ENCODE data around the gene SMAD7.
"Not testable (repeated sequence)": the region's sequence is repeated elsewhere in the genome, so short reads cannot be mapped to it uniquely, and the experiment has no call there.

The SMAD7 gene

DNA sequence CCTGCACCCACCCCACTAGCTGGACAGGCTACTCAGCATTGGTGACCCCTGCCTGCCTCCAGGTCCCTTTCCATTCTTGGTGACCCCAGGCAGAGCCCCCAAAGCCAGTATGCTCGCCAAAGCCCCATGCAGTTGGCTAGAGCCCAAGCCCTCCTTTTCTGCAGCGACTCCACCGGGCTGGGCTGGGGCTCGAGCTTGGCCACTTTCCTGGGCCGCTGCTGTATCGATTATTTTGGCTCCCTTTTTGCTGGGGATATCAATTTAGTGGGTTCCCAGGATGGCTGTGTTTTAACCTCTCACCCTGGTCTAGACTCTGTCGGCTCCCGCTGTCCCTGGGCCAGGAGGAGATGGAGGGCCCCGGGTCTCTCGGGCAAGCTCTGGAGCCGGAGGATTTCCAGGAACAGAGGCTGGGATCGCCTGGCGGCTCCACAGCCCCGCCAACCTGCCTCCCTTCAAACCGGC lies 76.0 kb downstream of the SMAD7 start:
- DNase-seq = no peak

DNA sequence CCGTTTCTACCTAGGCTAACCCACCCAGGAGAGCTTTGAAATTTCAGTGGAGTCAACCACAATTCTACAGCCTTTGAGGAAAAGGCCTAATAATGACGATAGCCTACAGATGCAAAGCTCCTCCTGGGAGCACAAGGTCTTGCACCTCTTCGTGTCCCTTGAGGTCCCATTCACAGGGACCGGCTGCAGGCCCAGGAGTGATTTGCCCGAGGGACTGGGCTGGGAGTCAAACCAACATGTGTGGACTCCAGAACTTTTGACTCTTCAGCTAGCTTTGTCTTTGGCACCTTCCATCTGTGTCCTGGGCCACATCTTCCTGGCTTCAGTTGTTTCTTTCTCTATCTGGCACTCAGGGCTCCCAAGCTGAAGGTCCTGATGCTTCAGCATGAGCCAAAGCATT lies 76.5 kb downstream of the SMAD7 start:
- no peak for DNase-seq

DNA sequence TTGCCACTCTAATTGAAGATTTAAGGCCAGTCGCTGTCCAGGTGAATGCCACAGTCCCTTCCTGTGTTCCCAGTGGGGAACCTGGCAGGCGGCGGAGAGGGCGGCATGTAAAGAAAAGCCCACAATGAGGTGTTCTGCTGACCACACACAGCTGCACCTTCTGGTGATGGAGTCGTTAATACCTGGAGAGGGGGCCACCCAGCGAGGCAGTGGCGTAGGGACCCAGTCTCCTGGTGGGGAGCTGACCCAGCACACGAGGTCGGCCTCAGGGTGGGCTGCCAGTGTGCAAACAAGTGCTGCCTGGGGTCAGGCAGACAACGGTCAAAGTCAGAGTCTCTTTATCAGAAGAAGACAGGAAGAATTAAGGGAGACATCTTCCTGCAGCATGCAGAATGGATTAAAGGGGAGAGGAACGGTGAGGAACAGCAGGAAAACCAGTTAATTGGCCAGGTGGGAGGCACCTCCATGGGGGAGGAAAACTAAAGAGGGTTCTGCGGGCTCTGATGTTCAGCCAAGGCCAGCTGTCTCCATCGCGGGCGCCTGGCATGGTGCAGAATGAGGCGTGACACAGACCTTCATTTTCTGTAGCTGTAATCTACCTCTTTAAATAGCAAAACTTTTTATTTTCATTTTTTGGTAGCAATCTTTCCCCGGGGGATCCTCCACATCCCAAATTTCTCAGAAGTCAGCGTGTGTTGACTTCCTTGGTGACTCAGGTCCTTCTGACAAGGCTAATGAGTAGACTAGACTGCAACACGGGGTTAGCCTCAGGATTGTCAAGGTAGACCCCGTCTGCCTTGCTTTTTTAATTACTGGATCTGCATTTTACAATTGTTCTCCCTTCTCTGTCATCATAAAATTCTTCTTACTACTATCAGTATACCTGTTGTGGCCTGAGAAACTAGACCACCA lies 78.3 kb downstream of the SMAD7 start:
- no peak for DNase-seq

GRCh38 chr18:48871391-48872166 lies 79.2 kb downstream of the SMAD7 start:
- DNase-seq = no peak

GRCh38 chr18:48870926-48871325 lies 79.8 kb downstream of the SMAD7 start:
- not testable (repeated sequence) for DNase-seq
